PFSK-1 (cell line): ENCODE data around the gene DLX3.

Experiments
- FOXP2 ChIP-seq: optimal IDR thresholded peaks from 2 replicates; pipeline ENCODE3; 2011; ENCODE audit warnings: borderline replicate concordance, control low read depth, inconsistent platforms; ENCODE audit not compliant: insufficient read depth; ENCODE audit errors: extremely low read length, extremely low read depth
- POLR2AphosphoS5 ChIP-seq: IDR thresholded peaks from 2 replicates; pipeline ENCODE4 v1.6.1; 2012; ENCODE audit warnings: low read depth, mild to moderate bottlenecking, control low read depth, low read length, moderate library complexity
- SIN3A ChIP-seq: IDR thresholded peaks from 2 replicates; pipeline ENCODE4 v1.6.1; 2012; ENCODE audit warnings: mild to moderate bottlenecking, low read length, moderate library complexity, borderline replicate concordance; ENCODE audit not compliant: insufficient read depth
- TAF1 ChIP-seq: IDR thresholded peaks from 2 replicates; pipeline ENCODE4 v1.6.1; 2012; ENCODE audit warnings: low read length, control low read depth, borderline replicate concordance; ENCODE audit not compliant: insufficient read depth
- TF ChIP-seq, protein P1 (sequence below), 2 experiments: IDR thresholded peaks; 2 replicates each; pipeline versions ENCODE4 v1.6.1 to v1.8.0; 2011 to 2012; ENCODE audit warnings: low read depth in 2 of 2, low read length in 2 of 2, control low read depth in 1 of 2, inconsistent platforms in 1 of 2, mild to moderate bottlenecking in 1 of 2, moderate library complexity in 1 of 2; ENCODE audit not compliant: insufficient read depth in 1 of 2

DNA sequence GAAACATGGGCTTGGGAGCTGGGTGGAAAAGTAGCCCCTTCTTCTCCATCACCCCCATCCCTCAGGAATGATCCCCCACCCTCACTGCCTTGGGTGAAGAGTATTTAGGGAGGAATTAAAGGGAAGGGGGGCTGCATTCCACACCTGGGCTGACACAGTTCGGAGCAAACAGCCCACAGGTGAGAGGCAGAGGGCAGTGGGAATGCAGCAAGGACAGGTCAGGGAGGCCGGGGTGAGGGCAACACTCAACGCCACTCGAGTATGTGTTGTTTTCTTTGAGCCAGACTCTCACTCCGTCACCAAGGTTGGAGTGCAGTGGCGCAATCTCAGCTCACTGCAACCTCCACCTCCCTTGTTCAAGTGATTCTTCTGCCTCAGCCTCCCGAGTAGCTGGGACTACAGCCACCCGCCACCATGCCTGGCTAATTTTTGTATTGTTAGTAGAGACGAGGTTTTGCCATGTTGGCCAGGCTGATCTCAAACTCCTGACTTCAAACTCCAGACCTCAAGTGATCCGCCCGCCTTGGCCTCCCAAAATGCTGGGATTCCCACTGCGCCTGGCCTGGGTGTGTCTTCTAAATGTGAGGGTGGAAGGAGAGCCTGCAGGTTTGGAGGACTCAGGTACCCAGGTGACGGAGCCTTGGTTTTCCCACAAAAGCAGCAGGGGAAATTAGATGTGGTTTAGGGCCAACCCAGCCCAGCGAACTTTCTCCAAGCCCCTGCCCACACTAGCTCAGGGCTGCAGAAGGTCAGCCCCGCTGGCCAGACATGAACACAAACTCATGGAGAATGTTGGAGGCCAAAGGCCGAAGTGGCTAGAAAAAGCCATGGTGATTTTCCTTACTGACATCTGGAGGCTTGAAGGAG, 39.7 kb upstream of the DLX3 start:
- no peak for TF ChIP-seq POLR2AphosphoS5
- TF ChIP-seq SIN3A = no peak
- TF ChIP-seq, protein P1, sequence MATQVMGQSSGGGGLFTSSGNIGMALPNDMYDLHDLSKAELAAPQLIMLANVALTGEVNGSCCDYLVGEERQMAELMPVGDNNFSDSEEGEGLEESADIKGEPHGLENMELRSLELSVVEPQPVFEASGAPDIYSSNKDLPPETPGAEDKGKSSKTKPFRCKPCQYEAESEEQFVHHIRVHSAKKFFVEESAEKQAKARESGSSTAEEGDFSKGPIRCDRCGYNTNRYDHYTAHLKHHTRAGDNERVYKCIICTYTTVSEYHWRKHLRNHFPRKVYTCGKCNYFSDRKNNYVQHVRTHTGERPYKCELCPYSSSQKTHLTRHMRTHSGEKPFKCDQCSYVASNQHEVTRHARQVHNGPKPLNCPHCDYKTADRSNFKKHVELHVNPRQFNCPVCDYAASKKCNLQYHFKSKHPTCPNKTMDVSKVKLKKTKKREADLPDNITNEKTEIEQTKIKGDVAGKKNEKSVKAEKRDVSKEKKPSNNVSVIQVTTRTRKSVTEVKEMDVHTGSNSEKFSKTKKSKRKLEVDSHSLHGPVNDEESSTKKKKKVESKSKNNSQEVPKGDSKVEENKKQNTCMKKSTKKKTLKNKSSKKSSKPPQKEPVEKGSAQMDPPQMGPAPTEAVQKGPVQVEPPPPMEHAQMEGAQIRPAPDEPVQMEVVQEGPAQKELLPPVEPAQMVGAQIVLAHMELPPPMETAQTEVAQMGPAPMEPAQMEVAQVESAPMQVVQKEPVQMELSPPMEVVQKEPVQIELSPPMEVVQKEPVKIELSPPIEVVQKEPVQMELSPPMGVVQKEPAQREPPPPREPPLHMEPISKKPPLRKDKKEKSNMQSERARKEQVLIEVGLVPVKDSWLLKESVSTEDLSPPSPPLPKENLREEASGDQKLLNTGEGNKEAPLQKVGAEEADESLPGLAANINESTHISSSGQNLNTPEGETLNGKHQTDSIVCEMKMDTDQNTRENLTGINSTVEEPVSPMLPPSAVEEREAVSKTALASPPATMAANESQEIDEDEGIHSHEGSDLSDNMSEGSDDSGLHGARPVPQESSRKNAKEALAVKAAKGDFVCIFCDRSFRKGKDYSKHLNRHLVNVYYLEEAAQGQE (IDR thresholded peaks at IDR 0.05; ENCODE audit: insufficient read depth in 1 of 2, low read depth in 2 of 2, low read length in 2 of 2) = no peak
- TF ChIP-seq TAF1 = no peak
- TF ChIP-seq FOXP2 = no peak
